OCI-LY1 (cell line): ENCODE measurements around the gene OSGIN1.

ENCODE experiments used
- EZH2 ChIP-seq: fragments of 200-600 bp; sonication (generic), shearing (Covaris generic); IDR thresholded peaks from 2 replicates; pipeline ENCODE4 v1.8.0; 2017; ENCODE audit warnings: borderline replicate concordance, mixed run types, mild to moderate bottlenecking, antibody characterized with exemption, low read length, moderate library complexity, mixed read lengths
- TF ChIP-seq, protein P1 (sequence below): fragments of 200-600 bp; sonication (generic), shearing (Covaris generic); IDR thresholded peaks from 2 replicates; pipeline ENCODE4 v1.5.1; 2017; ENCODE audit warnings: mild to moderate bottlenecking, antibody characterized with exemption, low read length, moderate library complexity, mixed read lengths

DNA sequence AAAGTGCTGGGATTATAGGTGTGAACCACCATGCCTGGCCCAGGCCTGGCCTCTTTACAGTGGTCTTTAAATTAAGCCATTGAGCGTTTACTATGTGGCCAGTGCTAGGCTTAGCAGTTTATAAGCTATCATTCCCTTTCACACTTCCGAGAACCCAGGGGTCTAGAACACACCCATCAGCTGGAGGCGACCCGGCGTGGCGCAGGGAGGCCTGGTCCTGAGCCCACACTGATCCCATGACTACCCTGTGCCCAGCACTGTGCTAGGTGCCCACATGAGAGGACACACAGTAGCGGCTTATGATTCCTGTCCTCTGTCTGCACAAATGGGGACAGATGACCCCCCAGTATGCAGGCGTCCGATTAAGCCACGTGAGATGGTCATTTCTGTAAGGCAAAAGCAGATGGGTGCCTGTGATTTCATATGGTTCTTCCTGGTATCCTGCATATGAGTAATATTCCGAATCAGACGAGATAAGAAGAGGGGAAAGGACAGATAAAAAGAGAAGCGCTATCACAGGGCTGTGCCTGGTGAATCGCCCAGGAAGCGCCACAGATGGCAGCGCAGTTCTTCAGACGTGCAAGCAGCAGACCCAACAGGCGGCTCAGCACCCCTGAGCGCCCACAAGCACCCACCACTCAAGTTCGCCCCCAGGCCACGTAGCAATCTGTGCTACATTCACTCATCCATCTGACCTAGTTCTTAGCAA lies 5.3 kb downstream of the OSGIN1 start:
- TF ChIP-seq, protein P1, sequence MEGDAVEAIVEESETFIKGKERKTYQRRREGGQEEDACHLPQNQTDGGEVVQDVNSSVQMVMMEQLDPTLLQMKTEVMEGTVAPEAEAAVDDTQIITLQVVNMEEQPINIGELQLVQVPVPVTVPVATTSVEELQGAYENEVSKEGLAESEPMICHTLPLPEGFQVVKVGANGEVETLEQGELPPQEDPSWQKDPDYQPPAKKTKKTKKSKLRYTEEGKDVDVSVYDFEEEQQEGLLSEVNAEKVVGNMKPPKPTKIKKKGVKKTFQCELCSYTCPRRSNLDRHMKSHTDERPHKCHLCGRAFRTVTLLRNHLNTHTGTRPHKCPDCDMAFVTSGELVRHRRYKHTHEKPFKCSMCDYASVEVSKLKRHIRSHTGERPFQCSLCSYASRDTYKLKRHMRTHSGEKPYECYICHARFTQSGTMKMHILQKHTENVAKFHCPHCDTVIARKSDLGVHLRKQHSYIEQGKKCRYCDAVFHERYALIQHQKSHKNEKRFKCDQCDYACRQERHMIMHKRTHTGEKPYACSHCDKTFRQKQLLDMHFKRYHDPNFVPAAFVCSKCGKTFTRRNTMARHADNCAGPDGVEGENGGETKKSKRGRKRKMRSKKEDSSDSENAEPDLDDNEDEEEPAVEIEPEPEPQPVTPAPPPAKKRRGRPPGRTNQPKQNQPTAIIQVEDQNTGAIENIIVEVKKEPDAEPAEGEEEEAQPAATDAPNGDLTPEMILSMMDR = no peak
- TF ChIP-seq EZH2 = no peak
